HCT116 (cell line): Measurements from ENCODE around the gene HAND2. TPM values are rescaled to one million over a fixed set of nuclear protein-coding genes. Genes with fewer than 3 reads are reported as not detected.

ENCODE experiments used
- ATAC-seq: fragments of 200-7000 bp; cut with Tn5 transposase; 2 replicates; pipeline ENCODE4 v1.9.1; 2020; ENCODE audit warnings: mild to moderate bottlenecking, moderate library complexity
- BruUV-seq: library from RNA; stranded (reverse); fragments of 400-500 nt; replicated peaks from 2 replicates; lab custom pipeline; 2021; lab: Mats Ljungman, UMichigan
- CTCF ChIA-PET: fragments of 300-600 bp; sonication (Branson Sonifier 250); formaldehyde crosslinking; loops from one replicate; lab custom pipeline; 2021; ENCODE audit warnings: antibody characterized with exemption; lab: Charles Lee
- POLR2A ChIA-PET: fragments of 300-600, 350-600 bp; sonication (Branson Sonifier 250); formaldehyde crosslinking; loops from one replicate; lab custom pipeline; 2021; ENCODE audit warnings: antibody characterized with exemption; lab: Charles Lee
- RAD21 ChIA-PET, 2 experiments: fragments of 300-600 bp; sonication (Branson Sonifier 250); formaldehyde crosslinking; loops; one replicate each; lab custom pipeline; 2023; ENCODE audit warnings: low total read pairs in 2 of 2; ENCODE audit not compliant: uncharacterized antibody in 2 of 2, unreplicated experiment in 2 of 2, low non-redundant PET in 1 of 2; lab: Charles Lee
- DNase-seq: peaks from one replicate; pipeline ENCODE4 v3.0.0-alpha.2; 2010; ENCODE audit warnings: low read depth, low spot score
- H2AFZ ChIP-seq: fragments of 200-600 bp; shearing (Covaris generic), sonication (generic); 2 replicates; pipeline ENCODE4 v1.6.1; 2017; ENCODE audit warnings: low read depth, mixed run types, mixed read lengths, antibody characterized with exemption, low read length; ENCODE audit not compliant: poor library complexity, severe bottlenecking
- H3K27ac ChIP-seq: 2 replicates; pipeline ENCODE4 v1.5.1; 2012; ENCODE audit warnings: low read depth, low read length
- H3K27me3 ChIP-seq: fragments of 200-600 bp; sonication (generic); 2 replicates; pipeline ENCODE4 v1.6.1; 2016; ENCODE audit warnings: mixed run types, low read length, mixed read lengths; ENCODE audit not compliant: insufficient read depth
- H3K36me3 ChIP-seq, 2 experiments: fragments of 200-500 bp in 1 of 2; fragments of 200-600 bp in 1 of 2; sonication (Bioruptor generic) in 1 of 2; sonication (generic) in 1 of 2; 2 replicates each; pipeline versions ENCODE4 v1.5.1 to v1.6.1; 2014 to 2016; ENCODE audit warnings: low read length in 2 of 2, inconsistent platforms in 1 of 2, mixed read lengths in 1 of 2, mixed run types in 1 of 2; ENCODE audit not compliant: insufficient read depth in 2 of 2, control insufficient read depth in 1 of 2
- H3K4me1 ChIP-seq, 2 experiments: fragments of 200-600 bp in 1 of 2; sonication (generic) in 1 of 2; 2 replicates each; pipeline versions ENCODE4 v1.5.1 to v1.6.1; 2012 to 2017; ENCODE audit warnings: low read length in 2 of 2, inconsistent platforms in 1 of 2, mild to moderate bottlenecking in 1 of 2, mixed read lengths in 1 of 2, mixed run types in 1 of 2, moderate library complexity in 1 of 2; ENCODE audit not compliant: insufficient read depth in 2 of 2, control insufficient read depth in 1 of 2
- H3K4me2 ChIP-seq: fragments of 200-600 bp; sonication (generic); 2 replicates; pipeline ENCODE4 v1.6.1; 2017; ENCODE audit warnings: mixed run types, low read length, mixed read lengths
- H3K4me3 ChIP-seq, 2 experiments: fragments of 200-600 bp in 1 of 2; sonication (generic) in 1 of 2; replicated peaks in 1 of 2; 2 replicates each; pipeline ENCODE4 v1.5.1; 2011 to 2016; ENCODE audit warnings: low read length in 2 of 2, control low read depth in 1 of 2, low read depth in 1 of 2, mild to moderate bottlenecking in 1 of 2, mixed read lengths in 1 of 2, mixed run types in 1 of 2
- H3K79me2 ChIP-seq: fragments of 200-600 bp; sonication (generic); 2 replicates; pipeline ENCODE4 v1.6.1; 2017; ENCODE audit warnings: mild to moderate bottlenecking, mixed run types, low read length, moderate library complexity, mixed read lengths; ENCODE audit not compliant: insufficient read depth
- H3K9ac ChIP-seq: fragments of 200-600 bp; sonication (generic); 2 replicates; pipeline ENCODE4 v1.6.1; 2016; ENCODE audit warnings: low read length, mixed read lengths
- H3K9me2 ChIP-seq: fragments of 200-600 bp; sonication (generic), shearing (Covaris generic); 2 replicates; pipeline ENCODE4 v1.6.1; 2017; ENCODE audit warnings: mixed run types, mild to moderate bottlenecking, moderate library complexity; ENCODE audit not compliant: insufficient read depth
- H3K9me3 ChIP-seq, 2 experiments: fragments of 200-500 bp in 1 of 2; fragments of 200-600 bp in 1 of 2; sonication (Bioruptor generic) in 1 of 2; sonication (generic) in 1 of 2; 2 replicates each; pipeline ENCODE4 v1.6.1; 2014 to 2017; ENCODE audit warnings: low read length in 2 of 2, mixed read lengths in 2 of 2, inconsistent platforms in 1 of 2, low read depth in 1 of 2, mild to moderate bottlenecking in 1 of 2, mixed run types in 1 of 2, moderate library complexity in 1 of 2; ENCODE audit not compliant: control insufficient read depth in 1 of 2, insufficient read depth in 1 of 2
- H4K20me1 ChIP-seq: fragments of 200-600 bp; sonication (generic), shearing (Covaris generic); 2 replicates; pipeline ENCODE4 v1.6.1; 2017; ENCODE audit warnings: mixed run types, mild to moderate bottlenecking, moderate library complexity; ENCODE audit not compliant: insufficient read depth
- CEBPB ChIP-seq: IDR thresholded peaks from 2 replicates; pipeline ENCODE4 v1.6.1; 2012; ENCODE audit warnings: low read depth
- CTCF ChIP-seq, 3 experiments: fragments of 200-600 bp in 1 of 3; sonication (generic) in 1 of 3; IDR thresholded peaks in 2 of 3; conservative IDR thresholded peaks in 1 of 3; 2 replicates each; pipeline ENCODE4 v1.5.1; 2012 to 2017; ENCODE audit warnings: low read depth in 2 of 3, low read length in 2 of 3, antibody characterized with exemption in 1 of 3, borderline replicate concordance in 1 of 3, control low read depth in 1 of 3, mild to moderate bottlenecking in 1 of 3, mixed read lengths in 1 of 3, mixed run types in 1 of 3, moderate library complexity in 1 of 3; ENCODE audit not compliant: insufficient read depth in 1 of 3
- EGR1 ChIP-seq: IDR thresholded peaks from 2 replicates; pipeline ENCODE4 v1.6.1; 2012; ENCODE audit warnings: low read depth
- ELF1 ChIP-seq: IDR thresholded peaks from 2 replicates; pipeline ENCODE4 v1.6.1; 2012; ENCODE audit warnings: low read depth, borderline replicate concordance
- EZH2phosphoT487 ChIP-seq: fragments of 200-600 bp; IDR thresholded peaks from 2 replicates; pipeline ENCODE4 v1.6.1; 2018; ENCODE audit warnings: antibody characterized with exemption, borderline replicate concordance
- JUND ChIP-seq: IDR thresholded peaks from 2 replicates; pipeline ENCODE4 v1.6.1; 2012
- MAX ChIP-seq: IDR thresholded peaks from 2 replicates; pipeline ENCODE4 v1.6.1; 2012
- POLR2A ChIP-seq: IDR thresholded peaks from 2 replicates; pipeline ENCODE4 v1.7.0; 2011; ENCODE audit warnings: borderline replicate concordance; ENCODE audit not compliant: insufficient read depth, insufficient read length; ENCODE audit errors: extremely low read depth
- POLR2AphosphoS5 ChIP-seq: IDR thresholded peaks from 2 replicates; pipeline ENCODE4 v1.6.1; 2011; ENCODE audit warnings: mild to moderate bottlenecking, low read depth, low read length, moderate library complexity
- REST ChIP-seq: IDR thresholded peaks from 2 replicates; pipeline ENCODE4 v1.6.1; 2012; ENCODE audit warnings: low read depth
- SIN3A ChIP-seq: IDR thresholded peaks from 2 replicates; pipeline ENCODE4 v1.6.1; 2012; ENCODE audit warnings: low read depth
- SRF ChIP-seq: IDR thresholded peaks from 2 replicates; pipeline ENCODE4 v1.6.1; 2012; ENCODE audit warnings: low read depth
- YY1 ChIP-seq: IDR thresholded peaks from 2 replicates; pipeline ENCODE4 v1.6.1; 2011; ENCODE audit warnings: low read length, low read depth, moderate library complexity, mild to moderate bottlenecking; ENCODE audit not compliant: insufficient replicate concordance; ENCODE audit errors: extremely low read depth
- ZFX ChIP-seq: fragments of 450-650 bp; IDR thresholded peaks from 2 replicates; pipeline ENCODE4 v1.6.1; 2017
- ZNF274 ChIP-seq: fragments of 200-500 bp; sonication (Bioruptor generic); IDR thresholded peaks from 2 replicates; pipeline ENCODE4 v1.6.1; 2014; ENCODE audit warnings: mild to moderate bottlenecking, low read depth, low read length, inconsistent platforms
- intact Hi-C: fragments of 100-400 bp; cut with micrococcal nuclease; formaldehyde crosslinking; loops from 2 replicates; pipeline ENCODE4 v1.10.0; 2022
- total RNA-seq: library from RNA; stranded (reverse); gene quantifications from one replicate; pipeline ENCODE4 v1.2.1, GENCODE V29; 2021; ENCODE audit not compliant: unreplicated experiment
- TF ChIP-seq, protein P1 (sequence below): IDR thresholded peaks from 2 replicates; pipeline ENCODE4 v1.6.1; 2012

Gene HAND2
- total RNA-seq, 1 experiment from 2014 or later: not detected

DNA sequence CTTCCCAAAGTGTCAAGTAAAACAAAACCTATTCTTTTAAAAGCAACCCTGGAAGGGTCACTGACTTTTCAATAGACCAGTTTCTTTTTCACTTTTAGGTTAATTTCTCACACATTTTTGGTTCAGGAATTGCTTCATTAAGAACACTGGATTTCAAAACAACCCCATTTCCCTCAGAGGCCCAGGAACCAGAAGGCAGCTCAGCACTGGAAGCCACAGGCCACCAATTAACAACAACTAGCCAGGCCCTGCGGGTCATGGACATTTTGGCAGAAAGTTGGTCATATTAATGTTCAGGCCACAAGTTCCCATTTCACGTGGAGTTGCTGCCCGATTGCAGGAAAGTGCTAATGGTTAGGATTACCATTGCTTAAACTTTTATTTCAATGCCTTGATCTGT is 39.8 kb downstream of the HAND2 start:
- H3K79me2 ChIP-seq: no peaks in the 10 kb centered on the region
- ATAC-seq: no peak
- H4K20me1 ChIP-seq: no peaks in the 10 kb centered on the region
- H3K27me3 ChIP-seq: no peaks in the 10 kb centered on the region
- no peak for TF ChIP-seq ZNF274
- no peak for TF ChIP-seq CTCF (IDR thresholded peaks at IDR 0.05 in 2 of 3, conservative IDR thresholded peaks at IDR 0.05 in 1 of 3; ENCODE audit: borderline replicate concordance in 1 of 3, insufficient read depth in 1 of 3, low read depth in 2 of 3, low read length in 2 of 3)
- no peak for TF ChIP-seq POLR2A
- no peak for TF ChIP-seq MAX
- no peak for TF ChIP-seq SIN3A
- no peak for TF ChIP-seq ZFX
- TF ChIP-seq YY1: no peak
- TF ChIP-seq SRF: no peak
- TF ChIP-seq, protein P1, sequence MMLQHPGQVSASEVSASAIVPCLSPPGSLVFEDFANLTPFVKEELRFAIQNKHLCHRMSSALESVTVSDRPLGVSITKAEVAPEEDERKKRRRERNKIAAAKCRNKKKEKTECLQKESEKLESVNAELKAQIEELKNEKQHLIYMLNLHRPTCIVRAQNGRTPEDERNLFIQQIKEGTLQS: no peak
- no peak for TF ChIP-seq JUND
- TF ChIP-seq POLR2AphosphoS5: no peak
- TF ChIP-seq ELF1: no peak
- TF ChIP-seq EZH2phosphoT487: no peak
- no peak for TF ChIP-seq EGR1
- TF ChIP-seq REST: no peak
- TF ChIP-seq CEBPB: no peak
- TF ChIP-seq, all 23 proteins: peak for 0
- Histone ChIP-seq H3K27ac (no peak overlapping the region), H3K9me3 (no peaks in the 10 kb centered on the region), H3K9me2 (no peaks in the 10 kb centered on the region), H3K4me2 (no peak overlapping the region), H3K4me3 (no peak overlapping the region), H3K9ac (no peak overlapping the region), H3K36me3 (no peaks in the 10 kb centered on the region), H2AFZ (no peak overlapping the region), H3K4me1 (peaks cover 4 to 11% of the 10 kb centered on the region in 2 experiments; a peak in 3 of 4 replicates)
- CTCF ChIA-PET: no interaction called here
- BruUV-seq: no TSS peak
- RAD21 ChIA-PET: no interaction called here
- POLR2A ChIA-PET: no interaction called here
- DNase-seq: no peak
- intact Hi-C loops: loop anchor here (5.0 kb wide), 1 partner anchor 173 kb away; no protein-coding TSS in a partner anchor
